HepG2 (cell line): ENCODE data around the gene KNL1. TPM values are rescaled to one million over a fixed set of nuclear protein-coding genes. Genes with fewer than 3 reads are reported as not detected.
A peak's percentile ranks its signal among the peaks of the same experiment; 100 is the strongest.

Source experiments
- ARID4A ChIP-seq: sonication (generic); formaldehyde crosslinking; IDR thresholded peaks from 2 replicates; pipeline ENCODE4 v1.5.0; 2020; ENCODE audit warnings: mild to moderate bottlenecking, missing genetic modification reagents, borderline replicate concordance
- BHLHE40 ChIP-seq: IDR thresholded peaks from 2 replicates; pipeline ENCODE4 v1.6.1; 2011; ENCODE audit warnings: low read length, improper control_type of control experiment
- GABPB1 ChIP-seq: IDR thresholded peaks from 2 replicates; pipeline ENCODE4 v1.6.1; 2016; ENCODE audit warnings: mild to moderate bottlenecking, missing genetic modification reagents, moderate library complexity, missing compliant biosample characterization
- GRHL1 ChIP-seq: sonication (generic); formaldehyde crosslinking; conservative IDR thresholded peaks from 2 replicates; pipeline ENCODE4 v1.8.0; 2022; ENCODE audit warnings: missing genetic modification reagents
- KAT7 ChIP-seq: IDR thresholded peaks from 2 replicates; pipeline ENCODE4 v1.6.1; 2018; ENCODE audit warnings: borderline replicate concordance, missing compliant biosample characterization
- ZNF33B ChIP-seq: sonication (generic); formaldehyde crosslinking; IDR thresholded peaks from 2 replicates; pipeline ENCODE4 v1.5.1; 2020; ENCODE audit warnings: mild to moderate bottlenecking, missing genetic modification reagents
- ZNF572 ChIP-seq: sonication (generic); formaldehyde crosslinking; IDR thresholded peaks from 2 replicates; pipeline ENCODE4 v1.5.1; 2020; ENCODE audit warnings: mild to moderate bottlenecking, missing genetic modification reagents
- ZNF841 ChIP-seq: sonication (generic); formaldehyde crosslinking; IDR thresholded peaks from 2 replicates; pipeline ENCODE4 v1.8.1; 2023; ENCODE audit warnings: missing genetic modification reagents, borderline replicate concordance
- polyA plus RNA-seq, 8 experiments: library from polyadenylated mRNA; depleted of rRNA in 3 of 8; stranded (reverse) in 7 of 8; unstranded in 1 of 8; fragments of >200 nt; fragmentation: Illumina TruSeq in 4 of 8; extraction: Trizol in 4 of 8; gene quantifications; 2 replicates each; pipeline versions ENCODE4 v1.2.1 to v1.2.3, GENCODE V29; 2011 to 2016; ENCODE audit warnings: low read depth in 4 of 8, missing spikeins in 1 of 8, mixed read lengths in 1 of 8; ENCODE audit not compliant: insufficient read depth in 1 of 8
- total RNA-seq, 5 experiments: library from RNA; depleted of rRNA; stranded (reverse); fragments of >200 nt; fragmentation: Illumina TruSeq; extraction: Trizol; gene quantifications; 2 replicates each; pipeline ENCODE4 v1.2.3, GENCODE V29; 2016; ENCODE audit warnings: low read depth in 1 of 5
- TF ChIP-seq, protein P1 (sequence below): sonication (generic); formaldehyde crosslinking; IDR thresholded peaks from 2 replicates; pipeline ENCODE4 v1.5.0; 2020; ENCODE audit warnings: missing genetic modification reagents
- TF ChIP-seq, protein P2 (sequence below): sonication (generic); formaldehyde crosslinking; IDR thresholded peaks from 2 replicates; pipeline ENCODE4 v1.4.0; 2020; ENCODE audit warnings: mild to moderate bottlenecking, missing genetic modification reagents, borderline replicate concordance
- TF ChIP-seq, protein P3 (sequence below): sonication (generic); formaldehyde crosslinking; conservative IDR thresholded peaks from 2 replicates; pipeline ENCODE4 v1.4.0; 2020; ENCODE audit warnings: missing genetic modification reagents

The KNL1 gene
- total and polyA plus RNA-seq, 2 of the 13 experiments (the other 11 are each of a cell fraction or from before 2014, with no cell fraction given): 8.0 to 21.4 TPM

GRCh38 chr15:40594429-40594836 lies 384 bp downstream of the KNL1 start (continued):
- TF ChIP-seq GABPB1 (CRISPR knock-in tag) (peak; percentile 67; the same call in 1 of the 2 replicates), ZNF841 (CRISPR knock-in tag) (no peak), BHLHE40 (no peak), ZNF33B (CRISPR knock-in tag) (no peak), KAT7 (CRISPR knock-in tag) (0 out of 2 replicates have a peak, but pooled peaks have one; percentile 9), ARID4A (CRISPR knock-in tag) (peak; percentile 81; the same call in 1 of the 2 replicates), ZNF572 (no peak), GRHL1 (no peak)
- TF ChIP-seq, protein P1, sequence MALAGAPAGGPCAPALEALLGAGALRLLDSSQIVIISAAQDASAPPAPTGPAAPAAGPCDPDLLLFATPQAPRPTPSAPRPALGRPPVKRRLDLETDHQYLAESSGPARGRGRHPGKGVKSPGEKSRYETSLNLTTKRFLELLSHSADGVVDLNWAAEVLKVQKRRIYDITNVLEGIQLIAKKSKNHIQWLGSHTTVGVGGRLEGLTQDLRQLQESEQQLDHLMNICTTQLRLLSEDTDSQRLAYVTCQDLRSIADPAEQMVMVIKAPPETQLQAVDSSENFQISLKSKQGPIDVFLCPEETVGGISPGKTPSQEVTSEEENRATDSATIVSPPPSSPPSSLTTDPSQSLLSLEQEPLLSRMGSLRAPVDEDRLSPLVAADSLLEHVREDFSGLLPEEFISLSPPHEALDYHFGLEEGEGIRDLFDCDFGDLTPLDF: 0 out of 2 replicates have a peak, but pooled peaks have one; percentile 12
- TF ChIP-seq, protein P2, sequence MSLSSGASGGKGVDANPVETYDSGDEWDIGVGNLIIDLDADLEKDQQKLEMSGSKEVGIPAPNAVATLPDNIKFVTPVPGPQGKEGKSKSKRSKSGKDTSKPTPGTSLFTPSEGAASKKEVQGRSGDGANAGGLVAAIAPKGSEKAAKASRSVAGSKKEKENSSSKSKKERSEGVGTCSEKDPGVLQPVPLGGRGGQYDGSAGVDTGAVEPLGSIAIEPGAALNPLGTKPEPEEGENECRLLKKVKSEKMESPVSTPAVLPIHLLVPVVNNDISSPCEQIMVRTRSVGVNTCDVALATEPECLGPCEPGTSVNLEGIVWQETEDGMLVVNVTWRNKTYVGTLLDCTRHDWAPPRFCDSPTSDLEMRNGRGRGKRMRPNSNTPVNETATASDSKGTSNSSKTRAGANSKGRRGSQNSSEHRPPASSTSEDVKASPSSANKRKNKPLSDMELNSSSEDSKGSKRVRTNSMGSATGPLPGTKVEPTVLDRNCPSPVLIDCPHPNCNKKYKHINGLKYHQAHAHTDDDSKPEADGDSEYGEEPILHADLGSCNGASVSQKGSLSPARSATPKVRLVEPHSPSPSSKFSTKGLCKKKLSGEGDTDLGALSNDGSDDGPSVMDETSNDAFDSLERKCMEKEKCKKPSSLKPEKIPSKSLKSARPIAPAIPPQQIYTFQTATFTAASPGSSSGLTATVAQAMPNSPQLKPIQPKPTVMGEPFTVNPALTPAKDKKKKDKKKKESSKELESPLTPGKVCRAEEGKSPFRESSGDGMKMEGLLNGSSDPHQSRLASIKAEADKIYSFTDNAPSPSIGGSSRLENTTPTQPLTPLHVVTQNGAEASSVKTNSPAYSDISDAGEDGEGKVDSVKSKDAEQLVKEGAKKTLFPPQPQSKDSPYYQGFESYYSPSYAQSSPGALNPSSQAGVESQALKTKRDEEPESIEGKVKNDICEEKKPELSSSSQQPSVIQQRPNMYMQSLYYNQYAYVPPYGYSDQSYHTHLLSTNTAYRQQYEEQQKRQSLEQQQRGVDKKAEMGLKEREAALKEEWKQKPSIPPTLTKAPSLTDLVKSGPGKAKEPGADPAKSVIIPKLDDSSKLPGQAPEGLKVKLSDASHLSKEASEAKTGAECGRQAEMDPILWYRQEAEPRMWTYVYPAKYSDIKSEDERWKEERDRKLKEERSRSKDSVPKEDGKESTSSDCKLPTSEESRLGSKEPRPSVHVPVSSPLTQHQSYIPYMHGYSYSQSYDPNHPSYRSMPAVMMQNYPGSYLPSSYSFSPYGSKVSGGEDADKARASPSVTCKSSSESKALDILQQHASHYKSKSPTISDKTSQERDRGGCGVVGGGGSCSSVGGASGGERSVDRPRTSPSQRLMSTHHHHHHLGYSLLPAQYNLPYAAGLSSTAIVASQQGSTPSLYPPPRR (CRISPR knock-in tag): no peak
- TF ChIP-seq, protein P3, sequence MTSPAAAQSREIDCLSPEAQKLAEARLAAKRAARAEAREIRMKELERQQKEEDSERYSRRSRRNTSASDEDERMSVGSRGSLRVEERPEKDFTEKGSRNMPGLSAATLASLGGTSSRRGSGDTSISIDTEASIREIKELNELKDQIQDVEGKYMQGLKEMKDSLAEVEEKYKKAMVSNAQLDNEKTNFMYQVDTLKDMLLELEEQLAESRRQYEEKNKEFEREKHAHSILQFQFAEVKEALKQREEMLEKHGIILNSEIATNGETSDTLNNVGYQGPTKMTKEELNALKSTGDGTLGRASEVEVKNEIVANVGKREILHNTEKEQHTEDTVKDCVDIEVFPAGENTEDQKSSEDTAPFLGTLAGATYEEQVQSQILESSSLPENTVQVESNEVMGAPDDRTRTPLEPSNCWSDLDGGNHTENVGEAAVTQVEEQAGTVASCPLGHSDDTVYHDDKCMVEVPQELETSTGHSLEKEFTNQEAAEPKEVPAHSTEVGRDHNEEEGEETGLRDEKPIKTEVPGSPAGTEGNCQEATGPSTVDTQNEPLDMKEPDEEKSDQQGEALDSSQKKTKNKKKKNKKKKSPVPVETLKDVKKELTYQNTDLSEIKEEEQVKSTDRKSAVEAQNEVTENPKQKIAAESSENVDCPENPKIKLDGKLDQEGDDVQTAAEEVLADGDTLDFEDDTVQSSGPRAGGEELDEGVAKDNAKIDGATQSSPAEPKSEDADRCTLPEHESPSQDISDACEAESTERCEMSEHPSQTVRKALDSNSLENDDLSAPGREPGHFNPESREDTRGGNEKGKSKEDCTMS (CRISPR knock-in tag): no peak
